Peyer's patch (tissue), 4 donors: ENCODE data around the gene MEPE. TPM values are rescaled to one million over a fixed set of nuclear protein-coding genes. Genes with fewer than 3 reads are reported as not detected.

Experiments
- DNase-seq, 3 donors: peaks; one replicate each; pipeline ENCODE4 v3.0.0-alpha.2; 2017 to 2019
- H3K27ac ChIP-seq, 4 donors: fragments of 200-600 bp; sonication (generic); one replicate each; pipeline ENCODE4 v1.5.1; 2016 to 2019
- H3K27me3 ChIP-seq, 2 donors: fragments of 200-600 bp; sonication (generic); one replicate each; pipeline ENCODE4 v1.5.1; 2019
- H3K36me3 ChIP-seq, 3 donors: fragments of 200-600 bp; sonication (generic); one replicate each; pipeline ENCODE4 v1.5.1; 2016 to 2019
- H3K4me1 ChIP-seq, 4 donors: fragments of 200-600 bp; sonication (generic); one replicate each; pipeline ENCODE4 v1.5.1; 2016 to 2019
- H3K4me3 ChIP-seq, 4 donors: fragments of 200-600 bp; sonication (generic); 1 replicate in 3 of 4; 2 replicates in 1 of 4; pipeline ENCODE4 v1.5.1; 2016 to 2019; ENCODE audit warnings: mild to moderate bottlenecking in 1 of 4
- H3K9me3 ChIP-seq, 4 donors: fragments of 200-600 bp; sonication (generic); one replicate each; pipeline ENCODE4 v1.5.1; 2016 to 2019; ENCODE audit warnings: mild to moderate bottlenecking in 1 of 4
- CTCF ChIP-seq, 6 experiments: fragments of 450-650 bp in 4 of 6; fragments of 200-600 bp in 2 of 6; sonication (generic) in 1 of 6; IDR thresholded peaks; one replicate each; pipeline ENCODE4 v1.5.1; 2017 to 2019; ENCODE audit warnings: antibody characterized with exemption in 6 of 6, mild to moderate bottlenecking in 3 of 6, moderate library complexity in 1 of 6
- POLR2A ChIP-seq, 2 donors: fragments of 450-650 bp; IDR thresholded peaks; one replicate each; pipeline ENCODE4 v1.5.1; 2017; ENCODE audit warnings: antibody characterized with exemption in 2 of 2, mild to moderate bottlenecking in 2 of 2, moderate library complexity in 2 of 2
- total RNA-seq, 4 donors: library from RNA; depleted of rRNA; stranded (reverse); fragments of >200 nt; gene quantifications; one replicate each; pipeline ENCODE4 v1.1.0, GENCODE V29; 2016

The MEPE gene, protein sequence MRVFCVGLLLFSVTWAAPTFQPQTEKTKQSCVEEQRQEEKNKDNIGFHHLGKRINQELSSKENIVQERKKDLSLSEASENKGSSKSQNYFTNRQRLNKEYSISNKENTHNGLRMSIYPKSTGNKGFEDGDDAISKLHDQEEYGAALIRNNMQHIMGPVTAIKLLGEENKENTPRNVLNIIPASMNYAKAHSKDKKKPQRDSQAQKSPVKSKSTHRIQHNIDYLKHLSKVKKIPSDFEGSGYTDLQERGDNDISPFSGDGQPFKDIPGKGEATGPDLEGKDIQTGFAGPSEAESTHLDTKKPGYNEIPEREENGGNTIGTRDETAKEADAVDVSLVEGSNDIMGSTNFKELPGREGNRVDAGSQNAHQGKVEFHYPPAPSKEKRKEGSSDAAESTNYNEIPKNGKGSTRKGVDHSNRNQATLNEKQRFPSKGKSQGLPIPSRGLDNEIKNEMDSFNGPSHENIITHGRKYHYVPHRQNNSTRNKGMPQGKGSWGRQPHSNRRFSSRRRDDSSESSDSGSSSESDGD
- total RNA-seq = not detected

DNA sequence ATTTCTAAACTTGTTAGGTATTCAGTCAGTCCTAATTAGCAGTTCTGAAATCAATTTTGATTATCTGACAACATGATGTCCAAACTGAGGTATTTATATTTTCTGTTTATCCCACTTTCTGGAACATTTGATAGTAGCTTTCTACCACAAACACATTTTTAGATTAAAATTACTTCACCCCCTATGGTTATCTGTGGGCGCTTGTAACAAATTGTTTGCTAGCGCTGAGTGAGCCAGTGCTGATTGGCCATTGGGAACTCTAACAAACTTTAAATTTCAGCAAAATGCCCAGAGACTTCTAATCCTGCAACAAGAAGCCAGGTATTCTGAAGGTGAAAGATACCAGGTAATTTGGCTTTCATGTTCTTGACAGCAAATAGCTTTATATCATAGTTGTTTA lies at the start of gene MEPE:
Gene MEPE, plus strand, starts transcription at position 301 of the 400 bp plus-strand sequence. CDS start 1,746 bp downstream, outside the sequence.
- H3K36me3 ChIP-seq = no peaks in the 10 kb centered on the region
- H3K4me3 ChIP-seq = no peak within 1 kb of the TSS
- no peaks in the 10 kb centered on the region for H3K9me3 ChIP-seq
- no peak for DNase-seq
- no peaks in the 10 kb centered on the region for H3K4me1 ChIP-seq
- TF ChIP-seq CTCF (IDR thresholded peaks at IDR 0.05) = no peak
- no peak for TF ChIP-seq POLR2A (IDR thresholded peaks at IDR 0.05)
- H3K27me3 ChIP-seq = no peaks in the 10 kb centered on the region
- no peak within 1 kb of the TSS for H3K27ac ChIP-seq

DNA sequence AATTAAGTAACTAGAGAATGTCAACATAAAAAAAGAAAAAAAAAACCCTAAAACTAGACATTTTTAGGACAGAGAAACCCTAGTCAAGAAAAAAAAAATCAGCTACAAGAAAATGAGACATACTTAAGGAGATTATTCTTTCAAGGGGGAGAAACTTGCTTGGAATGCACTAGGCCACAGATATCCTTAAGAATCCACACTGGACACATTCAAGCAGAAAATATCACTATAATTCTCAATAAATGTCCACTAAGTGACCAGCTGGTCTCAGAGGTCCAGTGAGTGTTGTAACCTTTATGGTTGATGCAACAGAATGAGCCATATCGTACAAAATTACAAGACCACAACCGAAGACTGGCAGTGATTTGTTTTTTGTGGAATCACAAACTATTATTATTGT lies 49.0 kb upstream of the MEPE start:
- no peak for TF ChIP-seq POLR2A (IDR thresholded peaks at IDR 0.05)
- TF ChIP-seq CTCF (IDR thresholded peaks at IDR 0.05) = no peak

GRCh38 chr4:87785731-87786509 lies 46.8 kb upstream of the MEPE start:
- Histone ChIP-seq H3K27ac (no peak overlapping the region), H3K4me1 (no peaks in the 10 kb centered on the region), H3K9me3 (no peaks in the 10 kb centered on the region), H3K4me3 (no peak overlapping the region), H3K27me3 (no peaks in the 10 kb centered on the region), H3K36me3 (no peaks in the 10 kb centered on the region)
- DNase-seq = no peak
- TF ChIP-seq CTCF (IDR thresholded peaks at IDR 0.05) = no peak

More for the DNA sequence above, 49.0 kb upstream of the MEPE start:
- H3K27me3 ChIP-seq = no peaks in the 10 kb centered on the region
- H3K4me1 ChIP-seq = no peaks in the 10 kb centered on the region
- DNase-seq = no peak
- no peak overlapping the region for H3K4me3 ChIP-seq
- no peaks in the 10 kb centered on the region for H3K9me3 ChIP-seq
- H3K27ac ChIP-seq = no peak overlapping the region
- no peaks in the 10 kb centered on the region for H3K36me3 ChIP-seq

- TF ChIP-seq POLR2A (IDR thresholded peaks at IDR 0.05) = no peak
- TF ChIP-seq CTCF (IDR thresholded peaks at IDR 0.05) = no peak
- Histone ChIP-seq H3K36me3 (no peaks in the 10 kb centered on the region), H3K27me3 (no peaks in the 10 kb centered on the region), H3K4me1 (no peaks in the 10 kb centered on the region), H3K27ac (no peak within 1 kb of the TSS), H3K9me3 (no peaks in the 10 kb centered on the region), H3K4me3 (no peak within 1 kb of the TSS)
- no peak for DNase-seq
Observed at GRCh38 chr4:87799301-87800113, 33.3 kb upstream of the MEPE start, which contains the start of gene IBSP. TSS of gene IBSP (plus strand) at chr4:87799554. CDS start at chr4:87802362, 2,808 bp downstream.

DNA sequence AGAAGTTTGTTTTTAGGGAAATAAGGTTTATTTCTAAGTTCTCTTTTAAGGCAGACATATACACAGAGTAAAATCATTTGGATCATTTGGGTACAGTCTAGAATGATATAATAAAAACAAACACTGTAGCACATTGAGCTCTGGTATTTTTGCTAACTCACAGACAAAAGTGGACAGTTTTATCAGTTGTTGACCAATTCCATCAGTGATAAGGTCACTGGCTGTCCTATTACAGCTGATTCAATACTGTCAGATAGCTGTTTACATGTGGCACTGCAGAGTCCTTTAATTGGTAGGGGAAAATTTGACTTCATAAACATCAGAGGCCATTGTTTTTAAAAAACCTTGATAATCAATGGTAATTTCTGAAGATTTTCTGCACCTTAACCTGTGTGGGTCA lies 29.9 kb upstream of the MEPE start:
- Histone ChIP-seq H3K9me3 (no peaks in the 10 kb centered on the region), H3K27ac (no peak overlapping the region), H3K4me1 (no peaks in the 10 kb centered on the region), H3K27me3 (no peaks in the 10 kb centered on the region), H3K4me3 (no peak overlapping the region), H3K36me3 (no peaks in the 10 kb centered on the region)
- TF ChIP-seq CTCF (IDR thresholded peaks at IDR 0.05) (no peak), POLR2A (IDR thresholded peaks at IDR 0.05) (no peak)
- no peak for DNase-seq
